GM21529 (cell line): ENCODE data around the gene SLC25A12.
A peak's percentile ranks its signal among the peaks of the same experiment; 100 is the strongest.
"Not testable (repeated sequence)": the region's sequence is repeated elsewhere in the genome, so short reads cannot be mapped to it uniquely, and the experiment has no call there.

Source experiments
- ATAC-seq: cut with Tn5 transposase; IDR thresholded peaks from one replicate; pipeline ENCODE4 v1.9.1; 2021; ENCODE audit not compliant: unreplicated experiment

The SLC25A12 gene

DNA sequence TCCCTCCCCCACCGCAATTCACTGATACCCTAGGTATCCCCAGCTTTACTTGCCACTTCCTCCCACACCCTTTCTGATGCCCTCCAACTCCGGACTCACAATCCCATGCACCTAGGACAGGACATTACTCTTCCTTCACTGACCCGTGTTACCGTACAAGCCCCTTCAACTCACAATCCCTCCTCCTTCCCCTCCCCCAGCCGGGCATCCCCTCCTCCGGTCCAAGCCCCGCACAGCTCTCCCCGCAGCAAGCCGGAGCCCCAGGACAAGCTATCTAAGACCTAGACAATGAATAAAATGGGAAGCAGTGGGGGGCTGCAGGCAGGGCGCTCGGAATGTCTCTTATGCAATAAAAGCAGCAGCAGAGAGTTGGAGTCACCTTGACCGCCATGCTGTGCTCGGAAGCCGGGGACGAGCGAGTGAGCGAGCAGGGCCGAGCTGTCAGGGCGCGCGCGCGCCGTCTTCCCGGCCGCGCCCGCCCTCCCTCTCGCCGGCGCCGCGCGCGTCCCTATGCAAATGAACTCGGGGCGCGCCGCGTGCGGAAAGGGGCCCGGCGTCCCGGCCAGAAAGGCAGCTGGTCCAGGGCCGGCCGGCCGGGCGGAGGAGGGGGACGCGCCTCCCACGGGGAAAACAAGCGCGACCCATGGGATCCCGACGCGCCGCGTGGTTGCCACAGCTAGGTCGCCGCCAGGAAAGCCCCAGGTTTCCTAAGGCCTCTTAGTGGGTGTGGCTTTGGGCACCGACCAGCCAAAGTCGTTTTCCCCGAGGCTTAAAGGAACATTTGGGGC, at the start of gene SLC25A12:
TSS of gene SLC25A12 (minus strand) at position 421 of the 788 bp plus-strand sequence. CDS start at position 391, 30 bp downstream.
- peak; percentile 92 for ATAC-seq

DNA sequence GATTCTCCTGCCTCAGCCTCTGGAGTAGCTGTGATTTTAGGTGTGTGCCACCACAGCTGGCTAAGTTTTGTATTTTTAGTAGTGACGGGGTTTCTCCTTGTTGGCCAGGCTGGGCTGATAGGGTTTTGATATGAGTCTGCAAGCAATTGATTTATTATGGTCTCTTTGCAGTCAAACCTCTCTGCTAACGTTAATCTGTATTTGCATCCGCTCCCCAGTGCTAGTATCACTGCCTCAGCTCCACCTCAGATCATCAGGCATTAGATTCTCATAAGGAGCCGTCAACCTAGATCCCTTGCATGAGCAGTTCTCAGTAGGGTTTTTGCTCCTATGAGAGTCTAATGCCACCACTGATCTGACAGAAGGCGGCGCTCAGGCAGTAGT, 47.3 kb upstream of the SLC25A12 start:
- no peak for ATAC-seq

- ATAC-seq = no peak
Observed at GRCh38 chr2:171939743-171940071, 45.7 kb upstream of the SLC25A12 start.

DNA sequence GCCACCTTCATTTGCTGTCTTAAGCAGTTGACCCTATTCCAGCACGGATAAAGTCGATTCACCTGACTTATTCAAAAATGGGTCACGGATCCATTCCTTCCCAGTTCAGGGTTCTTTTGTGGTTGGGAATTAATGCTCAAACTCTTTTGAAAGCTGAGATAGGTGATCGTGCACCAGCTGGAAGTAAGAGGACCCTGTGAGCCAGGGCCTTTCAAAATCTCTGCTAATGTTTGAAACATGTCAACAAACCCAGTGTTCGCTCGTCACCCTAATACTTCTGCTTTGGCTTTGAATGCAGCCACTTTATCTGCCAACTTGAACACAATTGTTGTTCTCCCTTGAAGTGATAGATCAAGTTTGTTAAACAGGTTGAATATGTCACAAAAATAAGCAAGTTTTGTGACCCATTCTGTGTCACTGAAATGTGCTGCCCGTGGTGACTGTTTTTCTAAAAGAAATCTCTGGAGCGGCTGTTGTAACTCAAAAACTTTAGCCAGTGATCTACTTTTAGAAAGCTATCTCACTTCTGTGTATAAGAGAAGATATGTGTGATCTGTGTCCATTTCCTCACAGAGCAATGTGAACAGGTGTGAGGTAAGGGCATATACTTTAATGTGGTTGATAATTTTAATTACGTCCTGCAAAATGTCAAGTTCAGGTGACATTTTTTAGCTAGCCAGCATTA, 45.2 kb upstream of the SLC25A12 start:
- no peak for ATAC-seq

GRCh38 chr2:171930385-171930784, 36.3 kb upstream of the SLC25A12 start:
- ATAC-seq = no peak

GRCh38 chr2:171924170-171924942, 30.3 kb upstream of the SLC25A12 start:
- no peak for ATAC-seq

DNA sequence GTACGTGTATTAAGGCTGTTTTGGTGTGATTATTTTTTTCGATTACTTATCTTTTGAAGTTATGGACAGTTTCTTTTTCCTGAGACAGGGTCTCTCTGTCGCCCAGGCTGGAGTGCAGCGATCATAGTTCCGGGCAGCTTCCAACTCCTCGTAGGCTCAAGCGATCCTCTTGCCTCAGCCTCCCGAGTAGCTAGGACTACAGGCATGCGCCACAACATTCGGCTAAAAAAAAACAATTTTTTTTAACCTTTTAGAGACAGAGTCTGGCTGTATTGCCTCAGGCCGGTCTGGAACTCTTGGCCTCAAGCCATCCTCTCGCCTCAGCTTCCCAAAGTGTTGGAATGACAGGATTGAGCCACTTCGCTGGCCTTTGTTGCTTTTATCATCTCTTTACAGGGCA, 29.2 kb upstream of the SLC25A12 start:
- ATAC-seq = no peak

DNA sequence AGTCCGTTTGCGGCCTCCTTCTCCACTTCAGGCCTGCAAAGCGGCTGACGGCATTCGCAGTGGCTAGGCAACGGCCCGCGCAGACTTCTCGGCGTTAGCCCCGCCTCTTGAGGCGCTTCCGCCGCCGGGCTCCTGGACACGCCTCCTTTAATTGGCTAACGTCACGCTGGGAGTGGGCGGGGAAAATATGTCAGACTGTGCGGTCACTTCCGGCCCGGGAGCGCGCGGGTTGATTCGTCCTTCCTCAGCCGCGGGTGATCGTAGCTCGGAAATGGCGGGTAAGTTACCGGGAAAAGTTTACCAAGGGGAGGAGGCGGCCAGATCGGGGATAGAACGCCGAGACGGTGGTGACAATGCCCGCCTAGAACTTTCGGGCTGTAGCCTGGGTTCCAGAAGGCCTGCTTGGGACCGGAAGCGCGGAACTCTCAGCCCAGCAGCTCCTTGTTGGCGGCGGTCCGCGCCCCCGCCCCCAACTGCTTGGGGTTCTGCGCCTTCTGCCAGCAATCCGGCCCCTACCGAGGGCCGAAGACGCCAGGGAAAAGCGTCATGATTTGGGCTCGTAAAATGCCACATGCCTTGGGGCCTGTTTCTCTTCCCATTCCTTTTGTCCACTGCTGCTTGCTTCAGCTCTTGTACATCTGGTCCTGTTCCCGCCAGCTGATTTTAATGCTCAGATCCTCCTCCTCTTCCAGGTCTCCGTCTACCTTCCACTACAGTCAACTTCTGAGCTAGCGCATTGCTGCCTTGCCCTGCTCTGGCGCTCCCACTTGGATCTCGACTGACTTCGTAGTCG, 28.4 kb upstream of the SLC25A12 start, which contains the start of gene HAT1:
TSS of gene HAT1 (plus strand) at position 232 of the 793 bp plus-strand sequence. CDS start at position 272, 40 bp downstream.
- ATAC-seq = peak; percentile 96

- no peak for ATAC-seq
Observed at GRCh38 chr2:171921970-171922229, 27.9 kb upstream of the SLC25A12 start.

GRCh38 chr2:171919453-171919852, 25.4 kb upstream of the SLC25A12 start:
- no peak for ATAC-seq

- no peak for ATAC-seq
Observed at GRCh38 chr2:171913517-171913916, 19.5 kb upstream of the SLC25A12 start.

DNA sequence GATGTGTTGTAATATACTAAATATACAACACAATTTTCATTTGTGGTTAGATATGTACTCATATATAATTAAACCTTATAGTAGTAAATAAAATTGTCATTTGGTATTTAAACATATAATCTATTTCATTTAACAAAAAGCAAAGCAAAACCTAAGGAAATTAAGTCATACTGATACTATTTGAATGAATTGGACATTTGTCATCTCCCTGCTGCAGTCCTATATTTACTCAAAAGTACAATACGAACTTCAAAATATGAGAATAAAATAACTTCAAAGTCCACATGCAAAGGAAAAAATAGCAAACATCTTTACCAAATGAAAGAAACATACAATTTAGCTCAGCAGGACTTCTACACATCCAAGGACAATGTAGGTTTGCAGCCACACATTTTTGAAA, 16.4 kb upstream of the SLC25A12 start:
- ATAC-seq = no peak

- ATAC-seq = no peak
Observed at GRCh38 chr2:171909266-171909665, 15.2 kb upstream of the SLC25A12 start.

- ATAC-seq = no peak
Observed at GRCh38 chr2:171908235-171908634, 14.2 kb upstream of the SLC25A12 start.

GRCh38 chr2:171902840-171903420, 8.9 kb upstream of the SLC25A12 start:
- peak; percentile 64 for ATAC-seq

DNA sequence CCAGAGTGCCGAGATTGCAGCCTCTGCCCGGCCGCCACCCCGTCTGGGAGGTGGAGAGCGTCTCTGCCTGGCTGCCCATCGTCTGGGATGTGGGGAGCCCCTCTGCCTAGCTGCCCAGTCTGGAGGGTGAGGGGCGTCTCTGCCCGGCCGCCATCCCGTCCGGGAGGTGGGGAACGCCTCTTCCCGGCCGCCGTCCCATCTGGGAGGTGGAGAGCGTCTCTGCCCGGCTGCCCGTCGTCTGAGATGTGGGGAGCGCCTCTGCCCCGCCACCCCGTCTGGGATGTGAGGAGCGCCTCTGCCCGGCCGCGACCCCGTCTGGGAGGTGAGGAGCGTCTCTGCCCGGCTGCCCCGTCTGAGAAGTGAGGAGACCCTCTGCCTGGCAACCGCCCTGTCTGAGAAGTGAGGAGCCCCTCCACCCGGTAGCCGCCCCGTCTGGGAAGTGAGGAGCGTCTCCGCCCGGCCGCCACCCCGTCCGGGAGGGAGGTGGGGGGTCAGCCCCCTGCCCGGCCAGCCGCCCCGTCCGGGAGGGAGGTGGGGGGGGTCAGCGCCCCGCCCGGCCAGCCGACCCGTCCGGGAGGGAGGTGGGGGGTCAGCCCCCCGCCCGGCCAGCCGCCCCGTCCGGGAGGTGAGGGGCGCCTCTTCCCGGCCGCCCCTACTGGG, 5.7 kb upstream of the SLC25A12 start:
- ATAC-seq = not testable (repeated sequence)

- ATAC-seq = no peak
Observed at GRCh38 chr2:171895786-171896185, 1.7 kb upstream of the SLC25A12 start.

DNA sequence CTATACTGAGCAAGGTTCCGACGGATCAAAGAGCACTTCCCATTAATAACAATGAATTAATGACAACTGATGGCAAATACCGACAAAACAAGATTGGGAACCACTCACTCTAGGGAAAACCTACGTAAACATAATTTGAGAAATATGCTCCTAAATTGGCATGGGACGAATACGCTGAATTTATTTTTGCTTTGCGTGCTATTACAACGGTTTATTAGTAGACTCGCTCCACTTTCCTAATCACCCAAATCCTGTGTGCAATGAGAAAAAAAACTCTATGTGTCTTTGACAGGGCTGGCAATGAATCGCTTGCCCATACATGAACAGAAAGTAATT, 536 bp upstream of the SLC25A12 start:
- ATAC-seq = no peak

GRCh38 chr2:171893196-171893823, 734 bp downstream of the SLC25A12 start:
- no peak for ATAC-seq

DNA sequence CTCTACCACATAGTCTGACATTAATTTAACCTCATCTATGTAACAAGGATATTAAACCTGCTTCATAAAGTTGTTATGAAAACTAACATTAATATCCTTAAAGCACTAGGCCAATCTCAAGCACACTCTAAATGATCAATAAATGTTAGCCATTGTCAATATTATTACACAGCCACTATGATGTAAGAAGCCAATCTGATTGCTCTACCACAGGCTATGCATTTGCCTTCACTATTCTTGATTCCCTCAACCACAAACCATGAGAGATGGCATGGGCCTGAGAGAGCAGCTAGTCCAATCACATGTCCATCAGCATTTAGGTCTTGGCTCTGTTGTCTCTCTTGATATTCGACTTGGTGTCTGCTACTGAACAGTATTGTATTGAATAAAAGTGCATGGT, 4.2 kb downstream of the SLC25A12 start:
- ATAC-seq = no peak
